Panc1 (cell line): Measurements from ENCODE around the gene IL34.

Source experiments
- CTCF ChIP-seq: fragments of 450-650 bp; IDR thresholded peaks from 2 replicates; pipeline ENCODE4 v1.5.1; 2017; ENCODE audit warnings: mild to moderate bottlenecking
- POLR2AphosphoS5 ChIP-seq: IDR thresholded peaks from 2 replicates; pipeline ENCODE4 v1.6.1; 2012; ENCODE audit warnings: mild to moderate bottlenecking, low read depth, low read length, moderate library complexity
- REST ChIP-seq, 2 experiments: IDR thresholded peaks; 2 replicates each; pipeline ENCODE4 v1.6.1; 2011 to 2012; ENCODE audit warnings: low read depth in 2 of 2, control low read depth in 1 of 2, low read length in 1 of 2, mild to moderate bottlenecking in 1 of 2, moderate library complexity in 1 of 2; ENCODE audit not compliant: insufficient read depth in 1 of 2
- SIN3A ChIP-seq: IDR thresholded peaks from 2 replicates; pipeline ENCODE4 v1.6.1; 2012; ENCODE audit warnings: low read depth, mild to moderate bottlenecking, low read length, moderate library complexity, borderline replicate concordance; ENCODE audit not compliant: insufficient read depth

- TF ChIP-seq CTCF (no peak), POLR2AphosphoS5 (no peak), REST (IDR thresholded peaks at IDR 0.05; ENCODE audit: insufficient read depth in 1 of 2, low read depth in 2 of 2, low read length in 1 of 2) (no peak), SIN3A (no peak)
Observed at GRCh38 chr16:70708366-70709246, 62.2 kb downstream of the IL34 start.
